Stimulated activated CD8-positive, alpha-beta memory T cell treated with anti-CD3 and anti-CD28 coated beads, Interleukin-12 subunit alpha, Interleukin-12 subunit beta, amount 100 ng/mL, for 1 hour (primary cell): ENCODE data around the gene VEPH1.
"Not testable (repeated sequence)": the region's sequence is repeated elsewhere in the genome, so short reads cannot be mapped to it uniquely, and the experiment has no call there.

Experiments used
- DNase-seq: peaks from one replicate; pipeline ENCODE4 v3.0.0-alpha.2; 2020; ENCODE audit warnings: low read depth

VEPH1 gene

GRCh38 chr3:157348304-157349075 is 154.7 kb downstream of the VEPH1 start:
- DNase-seq: not testable (repeated sequence)

GRCh38 chr3:157347577-157348303 is 155.5 kb downstream of the VEPH1 start:
- no peak for DNase-seq

GRCh38 chr3:157336252-157337009 is 166.8 kb downstream of the VEPH1 start:
- DNase-seq: no peak

GRCh38 chr3:157335233-157336076 is 167.8 kb downstream of the VEPH1 start:
- DNase-seq: no peak

GRCh38 chr3:157333551-157333991 is 169.6 kb downstream of the VEPH1 start:
- no peak for DNase-seq

- no peak for DNase-seq
Measured at GRCh38 chr3:157330206-157330605, 173.0 kb downstream of the VEPH1 start.

- DNase-seq: no peak
Measured at GRCh38 chr3:157329551-157329950, 173.7 kb downstream of the VEPH1 start.

GRCh38 chr3:157327837-157328236 is 175.4 kb downstream of the VEPH1 start:
- no peak for DNase-seq

- DNase-seq: no peak
Measured at GRCh38 chr3:157327018-157327417, 176.2 kb downstream of the VEPH1 start.

GRCh38 chr3:157324869-157325268 is 178.3 kb downstream of the VEPH1 start:
- DNase-seq: not testable (repeated sequence)

- DNase-seq: no peak
Measured at GRCh38 chr3:157323360-157323759, 179.9 kb downstream of the VEPH1 start.

GRCh38 chr3:157319672-157320071 is 183.5 kb downstream of the VEPH1 start:
- DNase-seq: no peak

GRCh38 chr3:157318639-157319288 is 184.5 kb downstream of the VEPH1 start:
- no peak for DNase-seq

GRCh38 chr3:157317895-157318294 is 185.3 kb downstream of the VEPH1 start:
- DNase-seq: no peak

- no peak for DNase-seq
Measured at GRCh38 chr3:157313186-157313585, 190.0 kb downstream of the VEPH1 start.

- DNase-seq: no peak
Measured at GRCh38 chr3:157312376-157312745, 190.9 kb downstream of the VEPH1 start.

- DNase-seq: no peak
Measured at GRCh38 chr3:157311633-157312375, 191.4 kb downstream of the VEPH1 start.

- DNase-seq: no peak
Measured at GRCh38 chr3:157310329-157311052, 192.7 kb downstream of the VEPH1 start.

GRCh38 chr3:157306502-157306901 is 196.7 kb downstream of the VEPH1 start:
- no peak for DNase-seq

GRCh38 chr3:157305392-157305791 is 197.8 kb downstream of the VEPH1 start:
- DNase-seq: no peak
